ENCODE measurements around the gene ADGRF3.
"Not testable (repeated sequence)": the region's sequence is repeated elsewhere in the genome, so short reads cannot be mapped to it uniquely, and the experiment has no call there.

The ADGRF3 gene

GRCh38 chr2:26276484-26277227, 69.9 kb downstream of the ADGRF3 start:
- DNase-seq, result no peak

- DNase-seq, result no peak
These were observed 72.5 kb downstream of the ADGRF3 start for GRCh38 chr2:26274058-26274613.

GRCh38 chr2:26273501-26273900, 73.1 kb downstream of the ADGRF3 start:
- DNase-seq, result no peak

GRCh38 chr2:26270373-26270772, 76.2 kb downstream of the ADGRF3 start:
- DNase-seq, result no peak

- no peak for DNase-seq
These were observed 76.9 kb downstream of the ADGRF3 start for GRCh38 chr2:26269571-26270158.

GRCh38 chr2:26268670-26269385, 77.8 kb downstream of the ADGRF3 start:
- not testable (repeated sequence) for DNase-seq

- DNase-seq, result no peak
These were observed 78.4 kb downstream of the ADGRF3 start for GRCh38 chr2:26268213-26268612.

- not testable (repeated sequence) for DNase-seq
These were observed 87.8 kb downstream of the ADGRF3 start for GRCh38 chr2:26258836-26259235.

Data from activated effector memory CD4-positive, alpha-beta T cell treated with Interleukin-2 at 50 U/mL for 16 hours (primary cell).